Epithelial cell of proximal tubule (primary cell): ENCODE measurements around the gene THSD1. TPM values are rescaled to one million over a fixed set of nuclear protein-coding genes. Genes with fewer than 3 reads are reported as not detected.
"Not testable (repeated sequence)": the region's sequence is repeated elsewhere in the genome, so short reads cannot be mapped to it uniquely, and the experiment has no call there.

Experiments
- DNase-seq: peaks from one replicate; pipeline ENCODE4 v3.0.0-alpha.2; 2011; ENCODE audit warnings: low read depth
- H3K4me3 ChIP-seq: 2 replicates; pipeline ENCODE4 v1.5.1; 2011; ENCODE audit warnings: low read depth, mild to moderate bottlenecking, low read length
- CTCF ChIP-seq: conservative IDR thresholded peaks from 2 replicates; pipeline ENCODE4 v1.5.1; 2012; ENCODE audit warnings: low read depth, mild to moderate bottlenecking, low read length
- total RNA-seq: library from RNA; depleted of rRNA; stranded (reverse); fragments of >200 nt; gene quantifications from 2 replicates; pipeline ENCODE4 v1.2.3, GENCODE V29; 2015

The THSD1 gene
- total RNA-seq, 1 donor from 2014 or later: 10.2 TPM

DNA sequence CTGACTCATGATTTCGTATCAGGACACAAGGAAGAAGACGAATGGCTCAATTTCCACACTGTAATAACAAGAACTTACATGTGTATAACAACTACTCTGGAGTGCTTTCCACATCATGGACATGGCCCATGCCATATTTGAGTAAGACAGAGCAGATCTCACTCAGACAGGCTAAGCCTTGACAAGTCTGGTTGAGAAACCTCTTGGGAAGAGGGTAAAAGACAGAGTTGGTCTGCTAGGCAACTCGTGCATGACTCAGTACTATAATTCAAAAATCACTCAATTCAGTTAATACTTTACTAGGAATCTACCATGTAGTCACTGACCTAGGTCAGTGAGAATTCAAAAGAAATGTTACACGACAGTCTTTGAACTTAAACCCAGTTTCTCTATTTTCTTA, 5.7 kb upstream of the THSD1 start:
- TF ChIP-seq CTCF: no peak
- H3K4me3 ChIP-seq: no peak overlapping the region
- peak; percentile 92 for DNase-seq

GRCh38 chr13:52408071-52408658, 2.2 kb upstream of the THSD1 start:
- DNase-seq, H3K4me3 ChIP-seq: not testable (repeated sequence)

DNA sequence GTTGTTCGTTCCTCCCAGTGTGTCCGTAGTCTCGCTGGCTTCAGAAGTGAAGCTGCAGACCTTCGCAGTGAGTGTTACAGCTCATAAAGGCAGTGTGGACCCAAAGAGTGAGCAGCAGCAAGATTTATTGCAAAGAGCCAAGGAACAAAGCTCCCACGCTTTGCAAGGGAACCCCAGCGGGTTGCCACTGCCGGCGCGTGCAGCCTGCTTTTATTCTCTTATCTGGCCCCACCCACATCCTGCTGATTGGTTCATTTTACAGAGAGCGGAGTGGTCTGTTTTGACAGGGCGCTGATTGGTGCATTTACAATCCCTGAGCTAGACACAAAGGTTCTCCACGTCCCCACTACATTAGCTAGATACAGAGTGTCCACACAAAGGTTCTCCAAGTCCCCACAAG, 1.5 kb upstream of the THSD1 start:
- DNase-seq, H3K4me3 ChIP-seq: not testable (repeated sequence)

DNA sequence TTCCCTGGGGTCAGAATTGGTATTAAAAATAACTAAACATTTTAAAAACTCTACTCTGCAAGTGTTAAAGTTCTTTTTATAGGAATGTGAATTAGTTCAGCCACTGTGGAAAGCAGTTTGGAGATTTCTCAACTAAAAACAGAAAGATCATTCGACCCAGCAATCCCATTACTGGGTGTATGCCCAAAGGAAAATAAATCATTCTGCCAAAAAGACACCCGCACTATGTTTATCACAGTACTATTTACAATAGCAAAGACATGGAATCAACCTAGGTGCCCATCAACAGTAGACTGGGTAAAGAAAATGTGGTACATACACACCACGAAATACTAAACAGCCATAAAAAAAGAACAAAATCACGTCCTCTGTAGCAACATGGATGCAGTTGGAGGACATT, 657 bp upstream of the THSD1 start:
- DNase-seq: no peak
- H3K4me3 ChIP-seq: peak overlapping the region; percentile 73
- TF ChIP-seq CTCF: no peak

DNA sequence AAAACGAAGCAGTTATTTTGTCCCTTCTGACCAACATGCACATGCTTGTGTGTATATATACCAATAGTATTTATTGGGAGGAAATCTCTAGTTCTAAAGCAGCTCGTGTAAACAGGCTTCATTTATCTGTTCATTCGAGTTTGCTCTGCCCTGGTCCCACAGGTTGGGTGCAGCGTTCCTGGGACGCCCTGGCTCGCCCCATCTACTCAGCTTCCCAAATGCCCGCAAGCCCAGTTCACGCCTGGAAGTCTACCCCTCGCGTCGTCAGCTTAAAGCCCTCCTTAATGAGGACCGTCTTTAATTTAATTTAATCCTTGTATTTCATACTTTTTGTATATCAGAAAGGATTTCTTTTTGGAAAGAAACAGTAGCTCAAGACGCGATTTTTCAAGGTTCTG, 604 bp downstream of the THSD1 start:
- DNase-seq: no peak
- no peak for TF ChIP-seq CTCF
- H3K4me3 ChIP-seq: peak overlapping the region; percentile 73

GRCh38 chr13:52399708-52400107, 6.3 kb downstream of the THSD1 start:
- peak; percentile 44 for TF ChIP-seq CTCF

DNA sequence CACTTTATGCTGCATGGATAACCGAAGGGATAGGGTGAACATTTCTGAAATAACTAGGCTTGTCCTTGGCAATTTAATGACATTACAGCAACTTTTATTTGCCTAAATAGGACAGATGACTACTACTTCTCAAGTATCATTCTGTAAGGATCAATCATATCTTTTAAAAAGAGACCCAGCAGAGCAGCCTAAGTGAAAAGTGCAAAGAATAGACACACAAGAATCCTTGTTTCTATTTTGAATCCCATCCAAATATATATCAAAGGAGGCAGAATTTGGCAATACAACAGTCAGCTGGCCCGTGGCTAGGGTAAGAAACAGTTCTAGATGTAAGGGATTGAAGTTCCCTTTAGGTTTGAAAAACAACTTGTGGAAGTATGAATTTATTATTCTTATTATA, 6.9 kb downstream of the THSD1 start:
- H3K4me3 ChIP-seq: no peak overlapping the region
- no peak for DNase-seq
- TF ChIP-seq CTCF: no peak

More at GRCh38 chr13:52399708-52400107, 6.3 kb downstream of the THSD1 start:
- no peak overlapping the region for H3K4me3 ChIP-seq
- no peak for DNase-seq

- no peak for TF ChIP-seq CTCF
- H3K4me3 ChIP-seq: no peak overlapping the region
- DNase-seq: no peak
These were observed 10.3 kb downstream of the THSD1 start for GRCh38 chr13:52395704-52396103.
